ENCODE data around the gene INPP5A.
"Not testable (repeated sequence)": the region's sequence is repeated elsewhere in the genome, so short reads cannot be mapped to it uniquely, and the experiment has no call there.

Gene INPP5A

GRCh38 chr10:132825783-132826523, 288.4 kb downstream of the INPP5A start:
- not testable (repeated sequence) for DNase-seq (ENCODE audit: low read depth)

DNA sequence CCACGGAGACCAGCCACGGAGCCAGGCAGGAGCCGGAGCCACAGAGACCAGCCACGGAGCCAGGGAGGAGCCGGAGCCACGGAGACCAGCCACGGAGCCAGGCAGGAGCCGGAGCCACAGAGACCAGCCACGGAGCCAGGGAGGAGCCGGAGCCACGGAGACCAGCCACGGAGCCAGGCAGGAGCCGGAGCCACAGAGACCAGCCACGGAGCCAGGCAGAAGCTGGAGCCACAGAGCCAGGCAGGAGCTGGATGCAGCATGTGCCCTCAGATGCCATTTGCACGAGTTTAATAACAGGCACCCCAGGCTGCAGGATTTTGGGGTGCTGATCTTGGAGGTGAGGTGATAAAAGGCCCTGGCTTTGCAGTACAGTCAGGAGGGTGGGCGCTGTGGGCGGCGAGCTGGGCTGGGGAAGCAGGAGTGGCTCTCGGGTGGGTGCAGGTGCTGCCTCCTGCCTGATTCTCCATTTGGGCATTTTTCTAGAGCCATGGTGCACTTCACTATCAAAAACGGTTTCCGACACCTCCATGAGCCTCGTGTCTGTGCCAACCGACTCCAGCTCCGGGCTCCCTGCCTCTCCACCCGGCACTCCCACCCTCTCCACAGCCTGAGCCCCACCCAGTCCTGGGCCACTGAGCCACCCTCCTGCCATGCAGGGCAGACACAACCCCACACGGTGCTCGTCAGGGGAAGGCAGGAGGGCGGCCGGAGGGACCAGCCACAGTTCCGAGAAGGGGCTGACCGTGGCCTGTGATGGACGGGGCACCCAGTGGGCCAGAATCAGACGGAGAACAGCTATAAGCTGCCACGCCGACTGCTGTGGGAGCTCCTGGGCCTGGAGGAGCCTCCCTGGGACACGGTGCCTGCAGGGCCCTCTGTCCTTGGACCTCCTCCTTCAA, 289.2 kb downstream of the INPP5A start:
- no peak for DNase-seq (ENCODE audit: low read depth)

GRCh38 chr10:132827423-132827789, 289.8 kb downstream of the INPP5A start:
- no peak for DNase-seq (ENCODE audit: low read depth)

GRCh38 chr10:132827861-132828539, 290.4 kb downstream of the INPP5A start:
- DNase-seq (ENCODE audit: low read depth): peak; percentile 0

- no peak for DNase-seq (ENCODE audit: low read depth)
These were observed 291.1 kb downstream of the INPP5A start for GRCh38 chr10:132828681-132829080.

DNA sequence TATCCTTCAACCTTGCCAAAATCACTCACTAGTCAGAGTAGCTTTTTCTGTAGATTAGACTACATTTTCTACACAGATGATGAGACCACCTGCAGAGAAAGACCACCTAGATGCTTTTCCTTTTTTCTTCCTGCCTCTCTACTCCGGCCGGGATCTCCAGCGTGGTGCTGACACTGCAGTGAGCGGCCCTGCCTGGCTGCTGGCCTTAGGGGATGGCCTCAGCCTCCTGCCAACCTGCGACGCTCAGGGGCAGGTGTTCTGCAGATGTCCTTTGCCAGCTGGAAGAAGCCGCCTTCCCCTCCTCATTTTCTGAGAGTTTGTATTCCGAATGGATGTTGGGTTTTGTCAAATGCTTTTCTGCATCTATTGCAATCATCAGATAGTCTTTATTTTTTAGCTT, 291.8 kb downstream of the INPP5A start:
- DNase-seq (ENCODE audit: low read depth): no peak

DNA sequence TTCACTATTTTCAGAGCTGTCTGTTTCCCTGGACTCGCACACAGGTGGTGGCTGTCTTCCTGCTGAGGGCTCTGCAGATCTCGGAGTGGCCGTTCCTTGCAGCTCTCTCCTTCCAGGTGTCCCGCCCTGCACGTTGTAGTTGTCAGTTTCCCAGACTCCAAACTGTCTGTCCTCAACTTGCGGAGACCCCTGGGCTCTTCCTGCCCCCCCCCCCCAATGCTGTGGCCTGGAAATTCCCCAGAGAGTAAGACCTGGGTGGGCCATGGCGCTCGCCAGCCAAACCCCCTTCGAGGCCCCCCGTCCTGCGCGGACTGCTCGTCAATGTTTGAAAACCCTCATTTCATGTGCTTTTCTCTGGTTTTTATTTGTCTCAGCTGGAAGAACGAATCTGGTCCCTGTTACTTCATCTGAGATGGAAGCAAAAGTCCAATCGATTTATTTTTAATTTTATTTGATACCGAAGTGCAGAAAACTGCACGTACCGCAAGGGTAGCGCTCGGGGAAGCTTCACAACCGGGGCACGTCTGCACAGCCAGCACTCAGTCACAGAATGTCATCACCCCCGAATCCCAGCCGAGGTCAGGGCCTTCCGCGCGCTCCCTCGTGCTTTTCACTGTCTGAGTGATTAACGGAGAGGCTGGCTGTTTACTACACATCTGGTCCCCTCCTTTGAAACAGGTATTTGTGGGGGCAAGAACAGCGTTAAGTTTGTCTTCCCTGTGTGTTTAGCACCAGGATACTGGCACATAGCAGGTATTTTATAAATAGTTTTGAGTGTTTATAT, 294.8 kb downstream of the INPP5A start:
- no peak for DNase-seq (ENCODE audit: low read depth)

Measured in amniotic epithelial cell (primary cell).